Neural progenitor cell (in vitro differentiated cells): ENCODE measurements around the gene RUNX3. TPM values are rescaled to one million over a fixed set of nuclear protein-coding genes. Genes with fewer than 3 reads are reported as not detected.

Experiments used
- DNase-seq: peaks from one replicate; pipeline ENCODE4 v3.0.0-alpha.2; 2016; ENCODE audit warnings: low spot score
- H2AFZ ChIP-seq: fragments of 200-600 bp; sonication (generic); replicated peaks from 2 replicates; pipeline ENCODE4 v1.6.1; 2016; ENCODE audit warnings: antibody characterized with exemption
- H3F3A ChIP-seq: fragments of 200-600 bp; sonication (generic); 2 replicates; pipeline ENCODE4 v1.6.1; 2016; ENCODE audit warnings: antibody characterized with exemption, low read depth
- H3K27ac ChIP-seq: fragments of 200-600 bp; sonication (generic); 2 replicates; pipeline ENCODE4 v1.5.1; 2016; ENCODE audit warnings: mild to moderate bottlenecking
- H3K27me3 ChIP-seq: fragments of 200-600 bp; sonication (generic); 2 replicates; pipeline ENCODE4 v1.6.1; 2016; ENCODE audit warnings: mild to moderate bottlenecking, moderate library complexity
- H3K36me3 ChIP-seq: fragments of 200-600 bp; sonication (generic); 2 replicates; pipeline ENCODE4 v1.5.1; 2016
- H3K4me1 ChIP-seq: fragments of 200-600 bp; sonication (generic); 2 replicates; pipeline ENCODE4 v1.6.1; 2016; ENCODE audit warnings: mixed run types
- H3K4me2 ChIP-seq: fragments of 200-600 bp; sonication (generic); 2 replicates; pipeline ENCODE4 v1.6.1; 2016
- H3K4me3 ChIP-seq: fragments of 200-600 bp; sonication (generic); 2 replicates; pipeline ENCODE4 v1.5.1; 2016
- H3K79me2 ChIP-seq: fragments of 200-600 bp; sonication (generic); 2 replicates; pipeline ENCODE4 v1.6.1; 2016; ENCODE audit warnings: low read depth
- H3K9ac ChIP-seq: fragments of 200-600 bp; sonication (generic); 2 replicates; pipeline ENCODE4 v1.6.1; 2016
- H3K9me3 ChIP-seq: fragments of 200-600 bp; sonication (generic); 2 replicates; pipeline ENCODE4 v1.5.1; 2016; ENCODE audit warnings: low read depth
- H4K20me1 ChIP-seq: fragments of 200-600 bp; sonication (generic); 2 replicates; pipeline ENCODE4 v1.6.1; 2016; ENCODE audit warnings: low read depth
- H3K27ac Mint-ChIP-seq: 3 replicates; pipeline ENCODE4 v1.8.0; 2021; ENCODE audit warnings: mixed read lengths
- H3K27me3 Mint-ChIP-seq: 2 replicates; pipeline ENCODE4 v1.8.0; 2022; ENCODE audit warnings: low read depth, mild to moderate bottlenecking, inconsistent platforms, moderate library complexity, mixed read lengths; ENCODE audit not compliant: insufficient read depth
- H3K36me3 Mint-ChIP-seq: 3 replicates; pipeline ENCODE4 v1.8.0; 2021; ENCODE audit warnings: mixed read lengths
- H3K4me1 Mint-ChIP-seq: 3 replicates; pipeline ENCODE4 v1.8.0; 2021; ENCODE audit warnings: mixed read lengths
- H3K4me3 Mint-ChIP-seq: 3 replicates; pipeline ENCODE4 v1.8.0; 2021; ENCODE audit warnings: mild to moderate bottlenecking, moderate library complexity, mixed read lengths
- H3K9me3 Mint-ChIP-seq: 3 replicates; pipeline ENCODE4 v1.8.0; 2020; ENCODE audit warnings: mixed read lengths
- CTCF ChIP-seq: fragments of 200-600 bp; sonication (generic); IDR thresholded peaks from 2 replicates; pipeline ENCODE4 v1.5.1; 2017; ENCODE audit warnings: antibody characterized with exemption, mild to moderate bottlenecking
- EZH2 ChIP-seq: fragments of 200-600 bp; sonication (generic); IDR thresholded peaks from 2 replicates; pipeline ENCODE4 v1.6.1; 2017; ENCODE audit warnings: antibody characterized with exemption, mild to moderate bottlenecking, moderate library complexity
- EZH2phosphoT487 ChIP-seq: fragments of 200-600 bp; sonication (generic); IDR thresholded peaks from 2 replicates; pipeline ENCODE4 v1.6.1; 2017; ENCODE audit warnings: antibody characterized with exemption
- total RNA-seq: library from RNA; depleted of rRNA; stranded (reverse); fragments of >200 nt; gene quantifications from 2 replicates; pipeline ENCODE4 v1.2.3, GENCODE V29; 2015; ENCODE audit warnings: low replicate concordance

RUNX3 gene
- total RNA-seq, 1 donor from 2014 or later: not detected

GRCh38 chr1:24874056-24874455 lies 56.0 kb downstream of the RUNX3 start:
- Mint-ChIP-seq H3K36me3 (no peaks in the 10 kb centered on the region), H3K27ac (no peak overlapping the region), H3K9me3 (no peaks in the 10 kb centered on the region), H3K4me1 (no peaks in the 10 kb centered on the region), H3K27me3 (peaks cover 9% of the 10 kb centered on the region), H3K4me3 (no peak overlapping the region)
- Histone ChIP-seq H2AFZ (no peak overlapping the region), H4K20me1 (no peaks in the 10 kb centered on the region), H3K4me2 (no peak overlapping the region), H3K27ac (no peak overlapping the region), H3K79me2 (no peaks in the 10 kb centered on the region), H3K9ac (no peak overlapping the region), H3K4me1 (peaks cover 8% of the 10 kb centered on the region), H3K9me3 (no peaks in the 10 kb centered on the region), H3K36me3 (no peaks in the 10 kb centered on the region), H3F3A (peaks cover 3% of the 10 kb centered on the region), H3K4me3 (no peak overlapping the region), H3K27me3 (no peaks in the 10 kb centered on the region)
- no peak for DNase-seq
- no peak for TF ChIP-seq EZH2phosphoT487

GRCh38 chr1:24873148-24873547 lies 56.9 kb downstream of the RUNX3 start:
- no peak overlapping the region for H3K9ac ChIP-seq
- no peak overlapping the region for H3K4me2 ChIP-seq
- peaks cover 8% of the 10 kb centered on the region for H3K4me1 ChIP-seq
- no peak overlapping the region for H3K4me3 ChIP-seq
- Mint-ChIP-seq H3K4me1 (no peaks in the 10 kb centered on the region), H3K4me3 (no peak overlapping the region), H3K36me3 (no peaks in the 10 kb centered on the region), H3K9me3 (no peaks in the 10 kb centered on the region), H3K27ac (no peak overlapping the region), H3K27me3 (peaks cover 9% of the 10 kb centered on the region)
- H3K27ac ChIP-seq: no peak overlapping the region
- H4K20me1 ChIP-seq: no peaks in the 10 kb centered on the region
- no peaks in the 10 kb centered on the region for H3K9me3 ChIP-seq
- TF ChIP-seq EZH2phosphoT487 (no peak), EZH2 (no peak), CTCF (no peak)
- H3K36me3 ChIP-seq: no peaks in the 10 kb centered on the region
- no peak overlapping the region for H2AFZ ChIP-seq
- no peaks in the 10 kb centered on the region for H3K27me3 ChIP-seq
- no peaks in the 10 kb centered on the region for H3K79me2 ChIP-seq
- peaks cover 3% of the 10 kb centered on the region for H3F3A ChIP-seq
- no peak for DNase-seq

- Histone ChIP-seq H4K20me1 (no peaks in the 10 kb centered on the region), H3K27me3 (no peaks in the 10 kb centered on the region), H3K4me3 (no peak overlapping the region), H3K9ac (no peak overlapping the region), H3K36me3 (no peaks in the 10 kb centered on the region), H3K4me1 (peaks cover 8% of the 10 kb centered on the region), H3K4me2 (no peak overlapping the region), H3K27ac (no peak overlapping the region), H3F3A (peaks cover 3% of the 10 kb centered on the region), H3K79me2 (no peaks in the 10 kb centered on the region), H2AFZ (no peak overlapping the region), H3K9me3 (no peaks in the 10 kb centered on the region)
- Mint-ChIP-seq H3K4me3 (no peak overlapping the region), H3K27ac (no peak overlapping the region), H3K9me3 (no peaks in the 10 kb centered on the region), H3K36me3 (no peaks in the 10 kb centered on the region), H3K4me1 (no peaks in the 10 kb centered on the region), H3K27me3 (peaks cover 13% of the 10 kb centered on the region)
- no peak for TF ChIP-seq EZH2
- TF ChIP-seq EZH2phosphoT487: no peak
- TF ChIP-seq CTCF: no peak
- DNase-seq: no peak
Observed at GRCh38 chr1:24872061-24872850, 57.8 kb downstream of the RUNX3 start.

GRCh38 chr1:24871306-24871901 lies 58.7 kb downstream of the RUNX3 start:
- no peaks in the 10 kb centered on the region for H3K36me3 ChIP-seq
- H4K20me1 ChIP-seq: no peaks in the 10 kb centered on the region
- no peaks in the 10 kb centered on the region for H3K79me2 ChIP-seq
- Mint-ChIP-seq H3K4me3 (no peak overlapping the region), H3K4me1 (no peaks in the 10 kb centered on the region), H3K9me3 (no peaks in the 10 kb centered on the region), H3K36me3 (no peaks in the 10 kb centered on the region), H3K27ac (no peak overlapping the region), H3K27me3 (peaks cover 16% of the 10 kb centered on the region)
- DNase-seq: no peak
- H3F3A ChIP-seq: peaks cover 3% of the 10 kb centered on the region
- no peak overlapping the region for H3K9ac ChIP-seq
- no peak overlapping the region for H2AFZ ChIP-seq
- H3K27ac ChIP-seq: no peak overlapping the region
- no peak overlapping the region for H3K4me3 ChIP-seq
- no peak overlapping the region for H3K4me2 ChIP-seq
- H3K9me3 ChIP-seq: no peaks in the 10 kb centered on the region
- H3K27me3 ChIP-seq: no peaks in the 10 kb centered on the region
- TF ChIP-seq EZH2 (no peak), CTCF (no peak), EZH2phosphoT487 (no peak)
- peaks cover 8% of the 10 kb centered on the region for H3K4me1 ChIP-seq
